Measurements from ENCODE around the gene TEC. TPM values are rescaled to one million over a fixed set of nuclear protein-coding genes. Genes with fewer than 3 reads are reported as not detected.
"Not testable (repeated sequence)": the region's sequence is repeated elsewhere in the genome, so short reads cannot be mapped to it uniquely, and the experiment has no call there.

TEC gene
- 0.22 TPM in 1 of 2 replicates, not detected in the other for total RNA-seq (ENCODE audit: low replicate concordance)

GRCh38 chr4:48268956-48269860, at the start of gene TEC:
Gene TEC (minus strand): TSS chr4:48269838. CDS start chr4:48228614, 41,224 bp downstream.
- DNase-seq (ENCODE audit: low spot score): peak; percentile 56
- H3K4me3 ChIP-seq: peak within 1 kb of the TSS; percentile 74
- H3K27ac Mint-ChIP-seq: no peak within 1 kb of the TSS
- peak within 1 kb of the TSS; percentile 94 for H3K4me3 Mint-ChIP-seq
- H3K36me3 ChIP-seq: no peaks in the 10 kb centered on the region
- peaks cover 2% of the 10 kb centered on the region for H3K4me1 Mint-ChIP-seq
- H3K9me3 ChIP-seq (ENCODE audit: low read depth): no peaks in the 10 kb centered on the region
- peaks cover 4% of the 10 kb centered on the region for H3K9me3 Mint-ChIP-seq
- H3K27ac ChIP-seq: no peak within 1 kb of the TSS
- peaks cover 13% of the 10 kb centered on the region for H3K27me3 Mint-ChIP-seq (ENCODE audit: insufficient read depth, low read depth)
- peaks cover 33% of the 10 kb centered on the region for H3K27me3 ChIP-seq
- no peak within 1 kb of the TSS for H3K9ac ChIP-seq
- peak within 1 kb of the TSS; percentile 99 for H2AFZ ChIP-seq (replicated peaks)
- no peak for TF ChIP-seq EZH2 (IDR thresholded peaks at IDR 0.05)
- no peak for TF ChIP-seq CTCF (IDR thresholded peaks at IDR 0.05)
- TF ChIP-seq EZH2phosphoT487 (IDR thresholded peaks at IDR 0.05): no peak
- peaks cover 9% of the 10 kb centered on the region for H3F3A ChIP-seq (ENCODE audit: low read depth)
- peak within 1 kb of the TSS; percentile 83 for H3K4me2 ChIP-seq
- no peaks in the 10 kb centered on the region for H4K20me1 ChIP-seq (ENCODE audit: low read depth)
- H3K79me2 ChIP-seq (ENCODE audit: low read depth): no peaks in the 10 kb centered on the region
- H3K36me3 Mint-ChIP-seq: no peaks in the 10 kb centered on the region
- H3K4me1 ChIP-seq: no peaks in the 10 kb centered on the region

- H2AFZ ChIP-seq (replicated peaks): no peak overlapping the region
These were observed 46.3 kb upstream of the TEC start for GRCh38 chr4:48315728-48316630.

GRCh38 chr4:48314746-48315145, 45.1 kb upstream of the TEC start:
- H3K36me3 Mint-ChIP-seq; H2AFZ ChIP-seq (replicated peaks); H3K27ac Mint-ChIP-seq; H3K4me3 ChIP-seq; H3K27ac ChIP-seq; H3K36me3 ChIP-seq; H3K27me3 Mint-ChIP-seq (ENCODE audit: insufficient read depth, low read depth); H3K4me1 ChIP-seq; DNase-seq (ENCODE audit: low spot score); H3K4me3 Mint-ChIP-seq; H3K27me3 ChIP-seq; H3K4me1 Mint-ChIP-seq; H3K9me3 ChIP-seq (ENCODE audit: low read depth); H4K20me1 ChIP-seq (ENCODE audit: low read depth); H3K79me2 ChIP-seq (ENCODE audit: low read depth); H3K9me3 Mint-ChIP-seq; H3K9ac ChIP-seq; H3F3A ChIP-seq (ENCODE audit: low read depth); H3K4me2 ChIP-seq: not testable (repeated sequence)

More at GRCh38 chr4:48315728-48316630, 46.3 kb upstream of the TEC start:
- peak; percentile 58 for DNase-seq (ENCODE audit: low spot score)
- no peak overlapping the region for H3K4me2 ChIP-seq
- H3K4me3 ChIP-seq: no peak overlapping the region
- H3K27me3 ChIP-seq: no peaks in the 10 kb centered on the region
- H3K4me1 ChIP-seq: no peaks in the 10 kb centered on the region
- H3F3A ChIP-seq (ENCODE audit: low read depth): no peaks in the 10 kb centered on the region
- peaks cover 8% of the 10 kb centered on the region for H3K9me3 Mint-ChIP-seq
- no peaks in the 10 kb centered on the region for H3K79me2 ChIP-seq (ENCODE audit: low read depth)
- H3K27me3 Mint-ChIP-seq (ENCODE audit: insufficient read depth, low read depth): no peaks in the 10 kb centered on the region
- TF ChIP-seq EZH2 (IDR thresholded peaks at IDR 0.05) (no peak), EZH2phosphoT487 (IDR thresholded peaks at IDR 0.05) (no peak), CTCF (IDR thresholded peaks at IDR 0.05) (peak; percentile 69)
- no peak overlapping the region for H3K27ac ChIP-seq
- no peak overlapping the region for H3K4me3 Mint-ChIP-seq
- H3K9me3 ChIP-seq (ENCODE audit: low read depth): no peaks in the 10 kb centered on the region
- no peaks in the 10 kb centered on the region for H3K4me1 Mint-ChIP-seq
- no peaks in the 10 kb centered on the region for H4K20me1 ChIP-seq (ENCODE audit: low read depth)
- H3K9ac ChIP-seq: no peak overlapping the region
- H3K36me3 Mint-ChIP-seq: no peaks in the 10 kb centered on the region
- H3K27ac Mint-ChIP-seq: no peak overlapping the region
- no peaks in the 10 kb centered on the region for H3K36me3 ChIP-seq

Measured in neural progenitor cell (in vitro differentiated cells).